HepG2 (cell line): ENCODE data around the gene OLFM2. TPM values are rescaled to one million over a fixed set of nuclear protein-coding genes. Genes with fewer than 3 reads are reported as not detected.

ENCODE experiments used
- ATAC-seq: fragments of 200-7000 bp; cut with Tn5 transposase; 3 replicates; pipeline ENCODE4 v1.9.1; 2020; ENCODE audit warnings: mild to moderate bottlenecking, moderate library complexity
- BruUV-seq: library from RNA; stranded (reverse); fragments of 400-500 nt; replicated peaks from 2 replicates; lab custom pipeline; 2021; lab: Mats Ljungman, UMichigan
- CTCF ChIA-PET: fragments of 300-600 bp; formaldehyde crosslinking; extraction: SDS; loops from one replicate; lab custom pipeline; 2021; ENCODE audit warnings: low total read pairs, inconsistent platforms, low intra/inter-chr PET ratio; lab: Yijun Ruan, JAX
- POLR2A ChIA-PET: fragments of 350-600 bp; sonication (Branson Sonifier 250); formaldehyde crosslinking; loops from one replicate; lab custom pipeline; 2020; ENCODE audit warnings: antibody characterized with exemption, inconsistent platforms; lab: Yijun Ruan, JAX
- DNase-seq: peaks from one replicate; pipeline ENCODE4 v3.0.0-alpha.2; 2015; ENCODE audit warnings: low spot score
- FAIRE-seq: peaks from 3 replicates; lab custom pipeline; 2011; peaks lifted over from hg19 to GRCh38; lab: Jason Lieb, UNC
- H2AFZ ChIP-seq: one replicate; pipeline ENCODE4 v1.6.1; 2011; ENCODE audit warnings: low read length, inconsistent platforms
- H3K27ac ChIP-seq: fragments of 300-600 bp; 3 replicates; pipeline ENCODE4 v1.8.0; 2011; ENCODE audit warnings: mixed run types, mild to moderate bottlenecking, mixed read lengths, low read length, inconsistent platforms; ENCODE audit not compliant: insufficient read depth; ENCODE audit errors: extremely low read length
- H3K27me3 ChIP-seq, 2 experiments: fragments of 200-600 bp in 1 of 2; 2 replicates in 1 of 2; 3 replicates in 1 of 2; pipeline versions ENCODE4 v1.6.0 to v1.8.0; 2011; ENCODE audit warnings: low read length in 2 of 2, mild to moderate bottlenecking in 2 of 2, moderate library complexity in 2 of 2, inconsistent platforms in 1 of 2; ENCODE audit not compliant: insufficient read depth in 2 of 2, control insufficient read depth in 1 of 2
- H3K36me3 ChIP-seq, 2 experiments: fragments of 200-600 bp in 1 of 2; replicated peaks in 1 of 2; 2 replicates in 1 of 2; 3 replicates in 1 of 2; pipeline versions ENCODE4 v1.5.1 to v1.8.0; 2011; ENCODE audit warnings: low read length in 2 of 2, inconsistent platforms in 1 of 2; ENCODE audit not compliant: insufficient read depth in 2 of 2, control insufficient read depth in 1 of 2
- H3K4me1 ChIP-seq: 2 replicates; pipeline ENCODE4 v1.5.1; 2012; ENCODE audit warnings: low read length, inconsistent platforms; ENCODE audit not compliant: insufficient read depth
- H3K4me2 ChIP-seq: 2 replicates; pipeline ENCODE4 v1.6.0; 2011; ENCODE audit warnings: low read depth, low read length, inconsistent platforms
- H3K4me3 ChIP-seq, 3 experiments: fragments of 200-600 bp in 1 of 3; sonication (generic), shearing (Covaris generic) in 1 of 3; replicated peaks in 1 of 3; 2 replicates each; pipeline ENCODE4 v1.5.1; 2011 to 2016; ENCODE audit warnings: low read length in 3 of 3, inconsistent platforms in 2 of 3, low read depth in 2 of 3, mild to moderate bottlenecking in 2 of 3, control low read depth in 1 of 3, mixed read lengths in 1 of 3; ENCODE audit not compliant: insufficient read depth in 1 of 3
- H3K79me2 ChIP-seq: one replicate; pipeline ENCODE4 v1.6.1; 2011; ENCODE audit warnings: low read length, inconsistent platforms; ENCODE audit not compliant: insufficient read depth
- H3K9ac ChIP-seq: 2 replicates; pipeline ENCODE4 v1.6.0; 2011; ENCODE audit warnings: mild to moderate bottlenecking, low read depth, low read length, inconsistent platforms; ENCODE audit not compliant: insufficient read depth
- H3K9me3 ChIP-seq: 2 replicates; pipeline ENCODE4 v1.5.1; 2012; ENCODE audit warnings: mild to moderate bottlenecking, low read length
- H4K20me1 ChIP-seq: 2 replicates; pipeline ENCODE4 v1.6.0; 2011; ENCODE audit warnings: inconsistent platforms, mild to moderate bottlenecking, low read length, moderate library complexity; ENCODE audit not compliant: insufficient read depth
- EEA1 ChIP-seq: sonication (generic); formaldehyde crosslinking; IDR thresholded peaks from 2 replicates; pipeline ENCODE4 v1.5.1; 2020; ENCODE audit warnings: mild to moderate bottlenecking, missing genetic modification reagents, borderline replicate concordance
- HDAC2 ChIP-seq: sonication (generic); formaldehyde crosslinking; IDR thresholded peaks from 2 replicates; pipeline ENCODE4 v1.4.0; 2020; ENCODE audit warnings: missing genetic modification reagents
- MED13 ChIP-seq: sonication (generic); formaldehyde crosslinking; IDR thresholded peaks from 2 replicates; pipeline ENCODE4 v1.5.0; 2020; ENCODE audit warnings: missing genetic modification reagents
- REPIN1 ChIP-seq: sonication (generic); formaldehyde crosslinking; IDR thresholded peaks from 2 replicates; pipeline ENCODE4 v1.8.0; 2022; ENCODE audit warnings: missing genetic modification reagents, low read depth, mild to moderate bottlenecking, borderline replicate concordance
- SKI ChIP-seq: fragments of 450-650 bp; IDR thresholded peaks from one replicate; pipeline ENCODE4 v1.6.1; 2018; ENCODE audit warnings: mild to moderate bottlenecking; ENCODE audit not compliant: partially characterized antibody
- SOX13 ChIP-seq, 3 experiments: fragments of 450-650 bp in 1 of 3; sonication (generic) in 1 of 3; formaldehyde crosslinking in 1 of 3; IDR thresholded peaks in 2 of 3; conservative IDR thresholded peaks in 1 of 3; 2 replicates each; pipeline versions ENCODE4 v1.5.0 to v1.6.1; 2016 to 2020; ENCODE audit warnings: antibody characterized with exemption in 1 of 3, mild to moderate bottlenecking in 1 of 3, missing compliant biosample characterization in 1 of 3, missing genetic modification reagents in 1 of 3, moderate library complexity in 1 of 3
- TEAD3 ChIP-seq: optimal IDR thresholded peaks from 2 replicates; pipeline ENCODE3; 2016; ENCODE audit warnings: borderline replicate concordance
- U2AF1 ChIP-seq: fragments of 200-400 bp; formaldehyde crosslinking; optimal IDR thresholded peaks from 2 replicates; pipeline ENCODE3; 2017; ENCODE audit warnings: mild to moderate bottlenecking, low read depth, low read length
- ZNF615 ChIP-seq: sonication (generic); formaldehyde crosslinking; IDR thresholded peaks from 2 replicates; pipeline ENCODE4 v1.5.0; 2020; ENCODE audit warnings: mild to moderate bottlenecking, missing genetic modification reagents, borderline replicate concordance
- ZNF644 ChIP-seq: IDR thresholded peaks from 2 replicates; pipeline ENCODE4 v1.6.1; 2016; ENCODE audit warnings: low read depth
- ZNF720 ChIP-seq: sonication (generic); formaldehyde crosslinking; IDR thresholded peaks from 2 replicates; pipeline ENCODE4 v1.4.0; 2020; ENCODE audit warnings: missing genetic modification reagents
- WGBS: methylation state at CpG from one replicate; pipeline ENCODE4 v1.1.6; 2017; ENCODE audit warnings: low lambda C conversion rate; 5-methylcytosine and 5-hydroxymethylcytosine counted together
- in situ Hi-C: cut with HindIII; loops from 2 replicates; pipeline ENCODE4 v1.10.0; 2017; ENCODE audit warnings: low pct_unique_long_range_greater_than_20kb; ENCODE audit not compliant: extremely low pct_ligation_motif_present
- intact Hi-C: fragments of 100-400 bp; cut with micrococcal nuclease; formaldehyde crosslinking; loops from one replicate; pipeline ENCODE4 v1.10.0; 2022; ENCODE audit not compliant: unreplicated experiment
- polyA plus RNA-seq, 8 experiments: library from polyadenylated mRNA; depleted of rRNA in 3 of 8; stranded (reverse) in 7 of 8; unstranded in 1 of 8; fragments of >200 nt; fragmentation: Illumina TruSeq in 4 of 8; extraction: Trizol in 4 of 8; gene quantifications; 2 replicates each; pipeline versions ENCODE4 v1.2.1 to v1.2.3, GENCODE V29; 2011 to 2016; ENCODE audit warnings: low read depth in 4 of 8, missing spikeins in 1 of 8, mixed read lengths in 1 of 8; ENCODE audit not compliant: insufficient read depth in 1 of 8
- total RNA-seq, 5 experiments: library from RNA; depleted of rRNA; stranded (reverse); fragments of >200 nt; fragmentation: Illumina TruSeq; extraction: Trizol; gene quantifications; 2 replicates each; pipeline ENCODE4 v1.2.3, GENCODE V29; 2016; ENCODE audit warnings: low read depth in 1 of 5
- TF ChIP-seq, protein P1 (sequence below): sonication (generic); formaldehyde crosslinking; IDR thresholded peaks from 2 replicates; pipeline ENCODE4 v1.5.1; 2020; ENCODE audit warnings: missing genetic modification reagents, mild to moderate bottlenecking, borderline replicate concordance
- TF ChIP-seq, protein P2 (sequence below): sonication (generic); formaldehyde crosslinking; IDR thresholded peaks from 2 replicates; pipeline ENCODE4 v1.5.0; 2020; ENCODE audit warnings: missing genetic modification reagents

The OLFM2 gene
- total and polyA plus RNA-seq, 2 of the 13 experiments (the other 11 are each of a cell fraction or from before 2014, with no cell fraction given): 0.20 to 0.51 TPM

DNA sequence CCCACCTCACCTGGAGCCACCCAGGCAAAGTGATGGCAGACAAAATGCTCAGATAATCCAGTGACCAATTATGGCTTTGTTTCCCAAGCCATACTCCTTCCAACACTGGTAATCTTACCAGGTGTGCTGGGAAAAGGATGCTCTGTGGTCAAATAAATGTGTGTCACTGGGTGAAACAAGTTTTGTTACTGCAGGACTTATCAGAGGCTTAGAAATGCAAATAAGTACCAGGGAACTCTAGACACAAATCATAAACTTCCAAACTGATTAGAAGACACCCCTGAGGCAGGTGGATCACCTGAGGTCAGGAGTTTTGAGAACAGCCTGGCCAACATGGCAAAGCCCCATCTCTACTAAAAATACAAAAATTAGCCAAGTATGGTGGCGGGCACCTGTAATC lies 74.8 kb downstream of the OLFM2 start:
- H3K4me1 ChIP-seq: peaks cover 7% of the 10 kb centered on the region; the same call in 1 of the 2 replicates
- H3K9me3 ChIP-seq: no peaks in the 10 kb centered on the region
- DNase-seq (no peak), ATAC-seq (no peak), FAIRE-seq (no peak)
- TF ChIP-seq ZNF720 (no peak), ZNF644 (CRISPR knock-in tag) (no peak), MED13 (CRISPR knock-in tag) (no peak), REPIN1 (CRISPR knock-in tag) (no peak), ZNF615 (no peak)
- TF ChIP-seq, protein P1, sequence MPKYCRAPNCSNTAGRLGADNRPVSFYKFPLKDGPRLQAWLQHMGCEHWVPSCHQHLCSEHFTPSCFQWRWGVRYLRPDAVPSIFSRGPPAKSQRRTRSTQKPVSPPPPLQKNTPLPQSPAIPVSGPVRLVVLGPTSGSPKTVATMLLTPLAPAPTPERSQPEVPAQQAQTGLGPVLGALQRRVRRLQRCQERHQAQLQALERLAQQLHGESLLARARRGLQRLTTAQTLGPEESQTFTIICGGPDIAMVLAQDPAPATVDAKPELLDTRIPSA (CRISPR knock-in tag): no peak
- no peak overlapping the region for H3K4me2 ChIP-seq
- in situ Hi-C loops: no loop called here
- H3K27me3 ChIP-seq: peaks cover 4 to 22% of the 10 kb centered on the region in 2 experiments; a peak in 4 of 5 replicates
- no peak overlapping the region for H3K4me3 ChIP-seq
- no peak overlapping the region for H3K27ac ChIP-seq
- no peaks in the 10 kb centered on the region for H3K79me2 ChIP-seq
- no peak overlapping the region for H3K9ac ChIP-seq
- no TSS peak for BruUV-seq
- no peaks in the 10 kb centered on the region for H3K36me3 ChIP-seq
- CTCF ChIA-PET: no interaction called here
- H2AFZ ChIP-seq: no peak overlapping the region
- POLR2A ChIA-PET: no interaction called here
- WGBS: 88% methylated on average over 1 of the region's 1 CpG
- no peaks in the 10 kb centered on the region for H4K20me1 ChIP-seq
- intact Hi-C loops: no loop called here

DNA sequence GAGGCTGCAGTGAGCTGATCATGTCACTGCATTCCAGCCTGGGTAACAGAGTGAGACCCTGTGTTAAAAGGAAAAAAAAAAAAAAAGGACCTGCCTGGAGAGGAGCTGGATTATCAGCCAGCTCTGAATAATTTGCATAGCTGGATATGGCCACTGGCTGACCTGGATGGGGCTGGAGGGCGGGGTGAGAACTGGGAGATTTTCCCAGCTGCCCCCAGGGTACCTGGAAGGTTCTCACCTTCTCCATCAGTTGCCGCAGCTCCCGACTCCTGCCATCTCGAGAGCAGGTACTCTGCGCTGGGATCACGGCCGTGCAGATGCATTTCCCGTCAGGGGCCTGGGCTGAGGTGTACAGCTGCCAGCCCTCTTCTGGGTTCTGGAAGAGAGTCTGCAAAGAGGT lies 75.9 kb downstream of the OLFM2 start:
- ATAC-seq: no peak
- intact Hi-C loops: no loop called here
- Histone ChIP-seq H4K20me1 (no peaks in the 10 kb centered on the region), H3K4me3 (no peak overlapping the region), H3K27me3 (peaks cover 4 to 18% of the 10 kb centered on the region in 2 experiments; a peak in 3 of 5 replicates), H2AFZ (no peak overlapping the region), H3K4me1 (peaks cover 7% of the 10 kb centered on the region; the same call in 1 of the 2 replicates), H3K36me3 (no peaks in the 10 kb centered on the region), H3K9ac (no peak overlapping the region), H3K27ac (no peak overlapping the region), H3K9me3 (no peaks in the 10 kb centered on the region), H3K79me2 (no peaks in the 10 kb centered on the region), H3K4me2 (no peak overlapping the region)
- TF ChIP-seq HDAC2 (CRISPR knock-in tag) (no peak), SKI (no peak), U2AF1 (no peak), TEAD3 (CRISPR knock-in tag) (no peak), SOX13 (IDR thresholded peaks at IDR 0.05) (no peak), SOX13 (CRISPR knock-in tag; conservative IDR thresholded peaks at IDR 0.05 in 1 of 2, IDR thresholded peaks at IDR 0.05 in 1 of 2) (no peak), EEA1 (CRISPR knock-in tag) (no peak)
- TF ChIP-seq, protein P2, sequence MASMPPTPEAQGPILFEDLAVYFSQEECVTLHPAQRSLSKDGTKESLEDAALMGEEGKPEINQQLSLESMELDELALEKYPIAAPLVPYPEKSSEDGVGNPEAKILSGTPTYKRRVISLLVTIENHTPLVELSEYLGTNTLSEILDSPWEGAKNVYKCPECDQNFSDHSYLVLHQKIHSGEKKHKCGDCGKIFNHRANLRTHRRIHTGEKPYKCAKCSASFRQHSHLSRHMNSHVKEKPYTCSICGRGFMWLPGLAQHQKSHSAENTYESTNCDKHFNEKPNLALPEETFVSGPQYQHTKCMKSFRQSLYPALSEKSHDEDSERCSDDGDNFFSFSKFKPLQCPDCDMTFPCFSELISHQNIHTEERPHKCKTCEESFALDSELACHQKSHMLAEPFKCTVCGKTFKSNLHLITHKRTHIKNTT (CRISPR knock-in tag): no peak
- DNase-seq: no peak
- POLR2A ChIA-PET: no interaction called here
- BruUV-seq: no TSS peak
- CTCF ChIA-PET: no interaction called here
- in situ Hi-C loops: no loop called here
- FAIRE-seq: no peak
- WGBS: 44% methylated on average over 3 of the region's 8 CpGs
